Lung (tissue), 12 donors: ENCODE measurements around the gene LYZL2. TPM values are rescaled to one million over a fixed set of nuclear protein-coding genes. Genes with fewer than 3 reads are reported as not detected.
A peak's percentile ranks its signal among the peaks of the same experiment; 100 is the strongest.

ENCODE experiments used
- ATAC-seq: fragments of 200-7000 bp; cut with Tn5 transposase; one replicate; pipeline ENCODE4 v1.9.1; 2020; ENCODE audit warnings: moderate number of reproducible peaks; ENCODE audit not compliant: insufficient read depth, low FRiP score
- DNase-seq, 3 donors: peaks; one replicate each; pipeline ENCODE4 v3.0.0-alpha.2; 2013 to 2017
- H3K27ac ChIP-seq, 2 donors: one replicate each; pipeline ENCODE4 v1.5.1; 2013; ENCODE audit warnings: mild to moderate bottlenecking in 2 of 2, moderate library complexity in 2 of 2, control low read depth in 1 of 2, inconsistent platforms in 1 of 2, low read depth in 1 of 2, low read length in 1 of 2
- H3K27me3 ChIP-seq, 3 donors: one replicate each; pipeline ENCODE4 v1.5.1; 2013; ENCODE audit warnings: low read length in 2 of 3; ENCODE audit not compliant: control insufficient read depth in 3 of 3, insufficient read depth in 3 of 3
- H3K36me3 ChIP-seq, 4 donors: one replicate each; pipeline ENCODE4 v1.5.1; 2013; ENCODE audit warnings: low read length in 4 of 4, mild to moderate bottlenecking in 1 of 4, moderate library complexity in 1 of 4; ENCODE audit not compliant: control insufficient read depth in 4 of 4, insufficient read depth in 4 of 4
- H3K4me1 ChIP-seq, 5 donors: one replicate each; pipeline ENCODE4 v1.5.1; 2013; ENCODE audit warnings: low read length in 5 of 5, mild to moderate bottlenecking in 2 of 5, moderate library complexity in 1 of 5; ENCODE audit not compliant: control insufficient read depth in 5 of 5, insufficient read depth in 5 of 5
- H3K4me3 ChIP-seq: one replicate; pipeline ENCODE4 v1.5.1; 2013; ENCODE audit warnings: mild to moderate bottlenecking, control low read depth, moderate library complexity
- H3K9ac ChIP-seq, 2 donors: one replicate each; pipeline ENCODE4 v1.5.1; 2013; ENCODE audit warnings: low read length in 2 of 2, control low read depth in 1 of 2; ENCODE audit not compliant: insufficient read depth in 1 of 2
- H3K9me3 ChIP-seq, 4 donors: one replicate each; pipeline ENCODE4 v1.5.1; 2013; ENCODE audit warnings: low read length in 3 of 4, mild to moderate bottlenecking in 1 of 4, moderate library complexity in 1 of 4; ENCODE audit not compliant: control insufficient read depth in 4 of 4, insufficient read depth in 3 of 4
- CTCF ChIP-seq: IDR thresholded peaks from 2 replicates; pipeline ENCODE4 v1.5.1; 2012; ENCODE audit warnings: mild to moderate bottlenecking; ENCODE audit errors: control extremely low read depth, extremely low read depth
- WGBS, 2 donors: extraction: QIAGEN DNeasy Blood & Tissue Kit; methylation state at CpG; one replicate each; pipeline ENCODE4 v1.1.7; 2013; 5-methylcytosine and 5-hydroxymethylcytosine counted together
- polyA plus RNA-seq, 2 donors: library from polyadenylated mRNA; stranded (reverse); fragments of 200-250 nt; gene quantifications; one replicate each; pipeline ENCODE4 v1.2.1, GENCODE V29; 2013
- total RNA-seq, 2 donors: library from RNA; depleted of rRNA in 1 of 2; stranded (reverse); fragments of >200 nt in 1 of 2; gene quantifications; one replicate each; pipeline ENCODE4 v1.2.1, GENCODE V29; 2014 to 2021
- donor health status: control.
- donor health status: control.
- donor health status: Bipolar disorder and iron deficiency.
- donor health status: healthy.
- donor health status: DM: yes; HTN: yes; CAD: no.

LYZL2 gene
- total and polyA plus RNA-seq, 4 donors: not detected

GRCh38 chr10:30580241-30580640 is 49.3 kb downstream of the LYZL2 start:
- Histone ChIP-seq H3K9ac (no peak overlapping the region), H3K4me1 (peaks cover 0 to 9% (median 6%) of the 10 kb centered on the region in 5 donors), H3K4me3 (no peak overlapping the region), H3K9me3 (no peaks in the 10 kb centered on the region), H3K27me3 (no peaks in the 10 kb centered on the region), H3K27ac (no peak overlapping the region), H3K36me3 (no peaks in the 10 kb centered on the region)
- DNase-seq (no peak), ATAC-seq (no peak)
- TF ChIP-seq CTCF: no peak
- WGBS, 2 donors: 90 to 92% methylated on average over 7 of the region's 7 CpGs

- no peaks in the 10 kb centered on the region for H3K9me3 ChIP-seq
- 73 to 91% methylated on average over 3 of the region's 3 CpGs for WGBS, 2 donors
- TF ChIP-seq CTCF: no peak
- peaks cover 0 to 9% (median 6%) of the 10 kb centered on the region in 5 donors for H3K4me1 ChIP-seq
- no peak overlapping the region for H3K4me3 ChIP-seq
- H3K9ac ChIP-seq: no peak overlapping the region
- H3K27me3 ChIP-seq: no peaks in the 10 kb centered on the region
- ATAC-seq: no peak
- DNase-seq: peak; percentile 13 to 59 (median 23)
- no peaks in the 10 kb centered on the region for H3K36me3 ChIP-seq
- no peak overlapping the region for H3K27ac ChIP-seq
Measured at GRCh38 chr10:30579574-30579973, 50.0 kb downstream of the LYZL2 start.

- H3K9me3 ChIP-seq: no peaks in the 10 kb centered on the region
- ATAC-seq (no peak), DNase-seq (no peak)
- H3K4me3 ChIP-seq: no peak overlapping the region
- H3K27ac ChIP-seq: no peak overlapping the region
- no peak for TF ChIP-seq CTCF
- H3K9ac ChIP-seq: no peak overlapping the region
- no peaks in the 10 kb centered on the region for H3K36me3 ChIP-seq
- H3K4me1 ChIP-seq: no peaks in the 10 kb centered on the region
- no peaks in the 10 kb centered on the region for H3K27me3 ChIP-seq
Measured at GRCh38 chr10:30577048-30577447, 52.5 kb downstream of the LYZL2 start.

GRCh38 chr10:30576641-30577040 is 52.9 kb downstream of the LYZL2 start:
- Histone ChIP-seq H3K27ac (no peak overlapping the region), H3K9ac (no peak overlapping the region), H3K27me3 (no peaks in the 10 kb centered on the region), H3K4me3 (no peak overlapping the region), H3K9me3 (no peaks in the 10 kb centered on the region), H3K4me1 (no peaks in the 10 kb centered on the region), H3K36me3 (no peaks in the 10 kb centered on the region)
- no peak for DNase-seq
- TF ChIP-seq CTCF: no peak
- WGBS, 2 donors: 86 to 94% methylated on average over 6 of the region's 6 CpGs
- no peak for ATAC-seq
